Mesendoderm (in vitro differentiated cells): Measurements from ENCODE around the gene LCP2. TPM values are rescaled to one million over a fixed set of nuclear protein-coding genes. Genes with fewer than 3 reads are reported as not detected.

Experiments
- DNase-seq: peaks from one replicate; pipeline ENCODE4 v3.0.0; 2013
- H2AK5ac ChIP-seq: 2 replicates; pipeline ENCODE4 v1.6.1; 2013; ENCODE audit warnings: low read length, inconsistent platforms
- H2BK120ac ChIP-seq: 2 replicates; pipeline ENCODE4 v1.6.1; 2013; ENCODE audit warnings: low read depth, mild to moderate bottlenecking, low read length, moderate library complexity, mixed read lengths
- H2BK15ac ChIP-seq: replicated peaks from 2 replicates; pipeline ENCODE4 v1.6.1; 2013; ENCODE audit warnings: low read depth, mild to moderate bottlenecking, moderate library complexity
- H2BK5ac ChIP-seq: 2 replicates; pipeline ENCODE4 v1.6.1; 2013; ENCODE audit warnings: low read length, inconsistent platforms
- H3K18ac ChIP-seq: 2 replicates; pipeline ENCODE4 v1.6.1; 2013; ENCODE audit warnings: mild to moderate bottlenecking, low read length, mixed read lengths
- H3K23ac ChIP-seq: one replicate; pipeline ENCODE4 v1.6.1; 2013; ENCODE audit warnings: low read length
- H3K27ac ChIP-seq: 2 replicates; pipeline ENCODE4 v1.5.1; 2013; ENCODE audit warnings: low read depth, mild to moderate bottlenecking, inconsistent platforms, low read length, moderate library complexity
- H3K27me3 ChIP-seq: 2 replicates; pipeline ENCODE4 v1.6.1; 2013; ENCODE audit warnings: low read length, control low read depth, mild to moderate bottlenecking, inconsistent platforms; ENCODE audit not compliant: insufficient read depth, poor library complexity
- H3K36me3 ChIP-seq: 2 replicates; pipeline ENCODE4 v1.6.1; 2013; ENCODE audit warnings: low read length, inconsistent platforms; ENCODE audit not compliant: control insufficient read depth, insufficient read depth
- H3K4ac ChIP-seq: one replicate; pipeline ENCODE4 v1.6.1; 2013; ENCODE audit warnings: low read depth, mild to moderate bottlenecking, low read length, moderate library complexity
- H3K4me1 ChIP-seq: 2 replicates; pipeline ENCODE4 v1.6.1; 2013; ENCODE audit warnings: low read depth, low read length, inconsistent platforms; ENCODE audit not compliant: control insufficient read depth
- H3K4me2 ChIP-seq: 2 replicates; pipeline ENCODE4 v1.6.1; 2013; ENCODE audit warnings: low read length
- H3K4me3 ChIP-seq: 2 replicates; pipeline ENCODE4 v1.5.1; 2013; ENCODE audit warnings: mild to moderate bottlenecking, low read length
- H3K56ac ChIP-seq: one replicate; pipeline ENCODE4 v1.6.1; 2013; ENCODE audit warnings: low read length
- H3K79me1 ChIP-seq: 2 replicates; pipeline ENCODE4 v1.6.1; 2013; ENCODE audit warnings: low read length, inconsistent platforms
- H3K79me2 ChIP-seq: 2 replicates; pipeline ENCODE4 v1.6.1; 2013; ENCODE audit warnings: mild to moderate bottlenecking, low read length; ENCODE audit not compliant: control insufficient read depth, insufficient read depth
- H3K9ac ChIP-seq: 2 replicates; pipeline ENCODE4 v1.6.1; 2013; ENCODE audit warnings: low read length, inconsistent platforms
- H4K5ac ChIP-seq: one replicate; pipeline ENCODE4 v1.6.1; 2013; ENCODE audit warnings: low read length
- H4K8ac ChIP-seq: one replicate; pipeline ENCODE4 v1.6.1; 2013; ENCODE audit warnings: low read depth, mild to moderate bottlenecking, control low read depth, low read length, moderate library complexity
- WGBS: extraction: QIAGEN DNeasy Blood & Tissue Kit; methylation state at CpG from one replicate; pipeline ENCODE4 v1.1.7; 2013; ENCODE audit warnings: low lambda C conversion rate, missing lambda C conversion rate; ENCODE audit not compliant: insufficient coverage; ENCODE audit errors: extremely low coverage; 5-methylcytosine and 5-hydroxymethylcytosine counted together
- polyA plus RNA-seq, 2 experiments: library from polyadenylated mRNA; stranded (reverse); fragments of 200-250 nt; gene quantifications; one replicate each; pipeline ENCODE4 v1.2.3, GENCODE V29; 2013

LCP2 gene
- 0.13 TPM for polyA plus RNA-seq (2013, experiment 1 of 2)
- 0.10 TPM for polyA plus RNA-seq (2013, experiment 2 of 2)

- H3K4me2 ChIP-seq = no peak within 1 kb of the TSS
- no peak within 1 kb of the TSS for H3K4me3 ChIP-seq
Observed at GRCh38 chr5:170297589-170298462, at the start of gene LCP2. Gene LCP2 (minus strand): TSS chr5:170297777. CDS start chr5:170297611, 166 bp downstream.

DNA sequence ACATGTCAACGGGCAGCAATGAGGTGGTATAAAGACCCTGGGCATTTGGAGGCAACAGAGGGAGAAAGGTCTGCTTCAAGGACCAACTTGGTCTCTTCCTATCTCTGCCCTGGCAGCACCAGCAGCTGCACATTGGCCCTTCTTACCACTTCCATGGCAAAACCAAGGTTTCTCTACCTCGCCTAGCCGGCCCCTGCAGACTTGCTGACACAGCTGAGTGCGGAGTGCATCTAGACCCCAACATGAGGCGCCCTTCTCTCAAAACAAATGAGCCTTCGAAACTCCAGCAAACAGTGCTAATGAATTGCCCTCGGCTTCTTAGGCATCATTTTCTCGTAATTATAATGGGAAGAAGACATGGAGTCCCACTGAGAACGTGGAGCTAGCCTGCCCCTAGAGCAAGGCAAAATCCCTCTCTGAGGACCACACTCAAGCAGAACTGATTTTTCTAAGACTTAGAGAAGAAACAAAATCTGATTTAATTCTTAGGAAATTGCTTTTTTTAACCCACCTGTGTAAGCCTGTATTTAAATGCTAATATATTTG is 49.5 kb upstream of the LCP2 start:
- Histone ChIP-seq H2BK120ac (no peak overlapping the region), H3K79me1 (no peaks in the 10 kb centered on the region), H3K4me1 (no peaks in the 10 kb centered on the region), H3K36me3 (no peaks in the 10 kb centered on the region), H2BK5ac (no peak overlapping the region), H3K4me2 (no peak overlapping the region), H2AK5ac (no peak overlapping the region), H3K56ac (no peak overlapping the region), H3K9ac (no peak overlapping the region), H4K8ac (no peak overlapping the region), H2BK15ac (no peak overlapping the region), H3K4ac (no peak overlapping the region), H3K18ac (no peak overlapping the region), H3K27me3 (no peaks in the 10 kb centered on the region), H3K4me3 (no peak overlapping the region), H4K5ac (no peak overlapping the region), H3K27ac (no peak overlapping the region), H3K79me2 (no peaks in the 10 kb centered on the region), H3K23ac (no peak overlapping the region)
- no CpG with 5 or more reads among the region's 9 CpGs for WGBS
- no peak for DNase-seq

More at GRCh38 chr5:170297589-170298462, at the start of gene LCP2:
- no peak within 1 kb of the TSS for H2BK120ac ChIP-seq
- H4K8ac ChIP-seq = no peak within 1 kb of the TSS
- H2BK5ac ChIP-seq = no peak within 1 kb of the TSS
- H3K36me3 ChIP-seq = no peaks in the 10 kb centered on the region
- no peak within 1 kb of the TSS for H3K56ac ChIP-seq
- no CpG with 5 or more reads among the region's 10 CpGs for WGBS
- H3K18ac ChIP-seq = no peak within 1 kb of the TSS
- H3K79me2 ChIP-seq = no peaks in the 10 kb centered on the region
- no peak within 1 kb of the TSS for H3K27ac ChIP-seq
- no peak within 1 kb of the TSS for H2AK5ac ChIP-seq
- H2BK15ac ChIP-seq = no peak within 1 kb of the TSS
- no peak for DNase-seq
- H3K4ac ChIP-seq = no peak within 1 kb of the TSS
- H3K9ac ChIP-seq = no peak within 1 kb of the TSS
- no peaks in the 10 kb centered on the region for H3K27me3 ChIP-seq
- no peaks in the 10 kb centered on the region for H3K79me1 ChIP-seq
- H3K4me1 ChIP-seq = no peaks in the 10 kb centered on the region
- no peak within 1 kb of the TSS for H4K5ac ChIP-seq
- H3K23ac ChIP-seq = no peak within 1 kb of the TSS

GRCh38 chr5:170345971-170346370 is 48.4 kb upstream of the LCP2 start:
- WGBS = no CpG with 5 or more reads among the region's 1 CpG
- H3K9ac ChIP-seq = no peak overlapping the region
- no peak overlapping the region for H2BK120ac ChIP-seq
- H2BK15ac ChIP-seq = no peak overlapping the region
- H3K4me2 ChIP-seq = no peak overlapping the region
- H3K27me3 ChIP-seq = no peaks in the 10 kb centered on the region
- H3K36me3 ChIP-seq = no peaks in the 10 kb centered on the region
- H3K4me3 ChIP-seq = no peak overlapping the region
- no peak overlapping the region for H3K18ac ChIP-seq
- no peak overlapping the region for H2AK5ac ChIP-seq
- H4K5ac ChIP-seq = no peak overlapping the region
- no peak overlapping the region for H3K23ac ChIP-seq
- H3K27ac ChIP-seq = no peak overlapping the region
- H2BK5ac ChIP-seq = no peak overlapping the region
- no peaks in the 10 kb centered on the region for H3K79me1 ChIP-seq
- no peaks in the 10 kb centered on the region for H3K4me1 ChIP-seq
- no peaks in the 10 kb centered on the region for H3K79me2 ChIP-seq
- H4K8ac ChIP-seq = no peak overlapping the region
- DNase-seq = no peak
- no peak overlapping the region for H3K4ac ChIP-seq
- H3K56ac ChIP-seq = no peak overlapping the region

DNA sequence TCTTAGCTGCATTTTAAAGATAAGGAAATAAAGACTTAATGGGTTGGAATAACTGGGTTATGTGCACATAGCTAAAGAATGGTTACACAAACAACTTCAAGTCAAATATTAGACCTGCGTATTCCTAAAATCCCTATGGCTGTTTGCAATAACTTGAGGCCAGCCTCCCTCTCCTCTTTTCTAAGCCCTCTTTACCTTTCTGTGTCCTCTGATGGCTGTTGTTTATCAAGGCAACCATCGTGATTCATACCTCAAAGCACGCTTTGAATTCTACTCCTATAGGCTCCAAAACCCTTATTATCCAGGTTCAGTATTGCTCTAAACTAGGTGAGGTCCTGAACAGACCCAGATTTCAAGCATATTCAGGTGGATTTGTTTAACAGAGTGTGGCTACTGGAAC is 45.6 kb upstream of the LCP2 start:
- Histone ChIP-seq H3K27me3 (no peaks in the 10 kb centered on the region), H4K8ac (no peak overlapping the region), H3K23ac (no peak overlapping the region), H3K27ac (no peak overlapping the region), H3K18ac (no peak overlapping the region), H4K5ac (no peak overlapping the region), H3K56ac (no peak overlapping the region), H2AK5ac (no peak overlapping the region), H3K79me1 (no peaks in the 10 kb centered on the region), H3K36me3 (no peaks in the 10 kb centered on the region), H2BK15ac (no peak overlapping the region), H3K4me2 (no peak overlapping the region), H2BK5ac (no peak overlapping the region), H2BK120ac (no peak overlapping the region), H3K4ac (no peak overlapping the region), H3K79me2 (no peaks in the 10 kb centered on the region), H3K4me3 (no peak overlapping the region), H3K4me1 (no peaks in the 10 kb centered on the region), H3K9ac (no peak overlapping the region)
- no peak for DNase-seq
- WGBS = no CpG with 5 or more reads among the region's 3 CpGs

- Histone ChIP-seq H3K4me1 (peaks cover 1% of the 10 kb centered on the region), H4K8ac (no peak overlapping the region), H3K4ac (no peak overlapping the region), H4K5ac (no peak overlapping the region), H2BK15ac (no peak overlapping the region), H2BK120ac (no peak overlapping the region), H3K36me3 (no peaks in the 10 kb centered on the region), H3K56ac (no peak overlapping the region), H3K79me2 (no peaks in the 10 kb centered on the region), H3K4me3 (no peak overlapping the region), H2AK5ac (no peak overlapping the region), H2BK5ac (no peak overlapping the region), H3K27me3 (no peaks in the 10 kb centered on the region), H3K27ac (no peak overlapping the region), H3K9ac (no peak overlapping the region), H3K79me1 (no peaks in the 10 kb centered on the region), H3K4me2 (no peak overlapping the region), H3K23ac (no peak overlapping the region), H3K18ac (no peak overlapping the region)
- no CpG with 5 or more reads among the region's 8 CpGs for WGBS
- DNase-seq = no peak
Observed at GRCh38 chr5:170342153-170342725, 44.7 kb upstream of the LCP2 start.
